Colonic mucosa (tissue), 4 donors: ENCODE measurements around the gene FLG. TPM values are rescaled to one million over a fixed set of nuclear protein-coding genes. Genes with fewer than 3 reads are reported as not detected.
"Not testable (repeated sequence)": the region's sequence is repeated elsewhere in the genome, so short reads cannot be mapped to it uniquely, and the experiment has no call there.

Experiments used
- DNase-seq: peaks from one replicate; pipeline ENCODE4 v3.0.0-alpha.2; 2020
- H3K27ac ChIP-seq: fragments of 200-600 bp; one replicate; pipeline ENCODE4 v1.8.0; 2021
- H3K27me3 ChIP-seq: fragments of 200-600 bp; one replicate; pipeline ENCODE4 v1.8.0; 2021
- H3K36me3 ChIP-seq: fragments of 200-600 bp; one replicate; pipeline ENCODE4 v1.8.0; 2021
- H3K4me1 ChIP-seq: fragments of 200-600 bp; one replicate; pipeline ENCODE4 v1.8.0; 2021; ENCODE audit warnings: mild to moderate bottlenecking
- H3K4me3 ChIP-seq: fragments of 200-600 bp; one replicate; pipeline ENCODE4 v1.8.0; 2021
- H3K9ac ChIP-seq, 2 donors: one replicate each; pipeline ENCODE4 v1.7.0; 2013; ENCODE audit warnings: control low read depth in 2 of 2, low read depth in 2 of 2, low read length in 2 of 2
- H3K9me3 ChIP-seq: fragments of 200-600 bp; one replicate; pipeline ENCODE4 v1.8.0; 2021
- intact Hi-C: fragments of 100-400 bp; cut with DNase I; formaldehyde crosslinking; loops from one replicate; pipeline ENCODE4 v1.14.1; 2022
- total RNA-seq, 2 donors: library from RNA; stranded (reverse); fragmentation: NEBNext Ultra II Directional in 1 of 2; extraction: Animal tissue kit (Norgen Biotek cat#: 25700) in 1 of 2; gene quantifications; one replicate each; pipeline ENCODE4 v1.2.1, GENCODE V29; 2021
- TF ChIP-seq, protein P1 (sequence below): fragments of 200-600 bp; IDR thresholded peaks from one replicate; pipeline ENCODE4 v1.8.0; 2022; ENCODE audit warnings: antibody characterized with exemption, mild to moderate bottlenecking
- donor health status: healthy.
- donor health status: DM: no; HTN: no; CAD: no.
- donor health status: DM: no; HTN: no; CAD: no.

The FLG gene
- total RNA-seq, 2 donors from 2014 or later = not detected

DNA sequence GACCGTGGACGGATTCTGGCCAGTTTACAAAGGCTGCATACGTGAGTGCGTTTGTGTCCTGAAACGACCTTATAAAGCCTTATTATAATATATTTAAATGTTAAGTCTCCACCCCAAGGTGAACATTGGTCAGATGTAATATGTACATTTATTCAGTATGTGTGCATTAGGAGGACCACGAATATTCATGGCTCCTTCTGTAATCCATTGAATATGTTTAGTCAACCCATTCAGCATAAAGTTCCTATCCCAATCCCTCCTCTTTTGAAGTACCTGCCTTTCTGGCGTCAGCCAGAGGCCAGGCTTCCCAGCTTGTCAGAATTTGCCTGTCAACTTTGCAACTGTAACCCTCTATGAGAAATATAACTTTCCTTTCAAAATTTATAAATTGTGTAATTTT lies 10.4 kb upstream of the FLG start:
- TF ChIP-seq, protein P1, sequence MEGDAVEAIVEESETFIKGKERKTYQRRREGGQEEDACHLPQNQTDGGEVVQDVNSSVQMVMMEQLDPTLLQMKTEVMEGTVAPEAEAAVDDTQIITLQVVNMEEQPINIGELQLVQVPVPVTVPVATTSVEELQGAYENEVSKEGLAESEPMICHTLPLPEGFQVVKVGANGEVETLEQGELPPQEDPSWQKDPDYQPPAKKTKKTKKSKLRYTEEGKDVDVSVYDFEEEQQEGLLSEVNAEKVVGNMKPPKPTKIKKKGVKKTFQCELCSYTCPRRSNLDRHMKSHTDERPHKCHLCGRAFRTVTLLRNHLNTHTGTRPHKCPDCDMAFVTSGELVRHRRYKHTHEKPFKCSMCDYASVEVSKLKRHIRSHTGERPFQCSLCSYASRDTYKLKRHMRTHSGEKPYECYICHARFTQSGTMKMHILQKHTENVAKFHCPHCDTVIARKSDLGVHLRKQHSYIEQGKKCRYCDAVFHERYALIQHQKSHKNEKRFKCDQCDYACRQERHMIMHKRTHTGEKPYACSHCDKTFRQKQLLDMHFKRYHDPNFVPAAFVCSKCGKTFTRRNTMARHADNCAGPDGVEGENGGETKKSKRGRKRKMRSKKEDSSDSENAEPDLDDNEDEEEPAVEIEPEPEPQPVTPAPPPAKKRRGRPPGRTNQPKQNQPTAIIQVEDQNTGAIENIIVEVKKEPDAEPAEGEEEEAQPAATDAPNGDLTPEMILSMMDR = no peak
- H3K4me1 ChIP-seq = no peaks in the 10 kb centered on the region
- no peaks in the 10 kb centered on the region for H3K9me3 ChIP-seq
- no peak for DNase-seq
- no peak overlapping the region for H3K27ac ChIP-seq
- H3K9ac ChIP-seq = no peak overlapping the region
- H3K36me3 ChIP-seq = no peaks in the 10 kb centered on the region
- H3K4me3 ChIP-seq = no peak overlapping the region
- intact Hi-C loops = no loop called here
- peaks cover 3% of the 10 kb centered on the region for H3K27me3 ChIP-seq

DNA sequence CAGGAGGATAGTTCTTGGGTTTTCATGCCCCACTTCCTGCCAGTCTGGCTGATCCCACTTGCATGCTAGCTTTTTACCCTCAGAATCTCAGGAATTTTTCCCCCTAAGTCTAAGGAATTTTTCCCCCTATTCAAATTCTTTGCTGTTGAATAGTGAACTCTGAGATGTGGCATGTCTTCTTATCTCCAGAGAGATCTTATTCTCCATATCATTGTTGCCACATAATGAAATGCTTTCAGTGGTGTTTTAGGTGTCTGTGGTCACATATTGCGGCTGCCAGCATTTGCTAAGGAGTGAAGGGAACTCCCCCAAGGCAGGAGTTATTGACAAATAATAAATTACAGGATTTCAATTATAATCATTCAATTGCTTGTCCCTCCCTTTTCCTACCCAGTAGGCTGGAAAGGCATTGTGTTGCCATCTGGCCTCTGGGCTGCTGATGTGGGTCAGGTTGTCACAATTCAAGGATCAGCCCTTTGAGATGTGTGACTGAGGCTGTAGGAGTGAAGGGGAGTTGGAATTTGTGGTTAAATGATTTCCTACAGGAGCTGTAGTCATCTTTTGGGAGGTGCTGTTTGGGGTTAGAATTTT lies 3.9 kb upstream of the FLG start:
- no peak for DNase-seq

DNA sequence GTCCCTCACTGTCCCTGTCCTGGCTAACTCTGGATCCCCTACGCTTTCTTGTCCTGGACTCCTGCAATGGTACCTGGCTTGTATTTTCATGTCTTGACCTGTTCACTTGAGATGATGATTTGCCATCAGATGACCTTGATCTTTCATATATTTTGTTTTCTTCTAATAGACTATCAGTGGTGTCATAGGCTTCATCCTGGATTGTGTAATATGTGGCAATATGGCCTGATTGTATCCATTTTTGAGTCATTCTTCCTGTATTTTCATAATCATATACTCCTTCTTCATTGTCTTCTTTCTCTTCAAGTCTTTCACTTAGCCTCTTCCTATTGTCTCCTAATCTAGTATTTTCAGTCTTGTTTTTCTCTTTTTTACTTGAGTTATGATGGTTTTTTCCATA lies 11.1 kb downstream of the FLG start:
- intact Hi-C loops = no loop called here
- TF ChIP-seq, protein P1 = no peak
- Histone ChIP-seq H3K4me1 (no peaks in the 10 kb centered on the region), H3K27ac (no peak overlapping the region), H3K36me3 (no peaks in the 10 kb centered on the region), H3K9ac (no peak overlapping the region), H3K9me3 (no peaks in the 10 kb centered on the region), H3K4me3 (no peak overlapping the region), H3K27me3 (no peaks in the 10 kb centered on the region)
- DNase-seq = no peak

More for the DNA sequence above, 3.9 kb upstream of the FLG start:
- TF ChIP-seq, protein P1 = no peak
- Histone ChIP-seq H3K9ac (no peak overlapping the region), H3K4me1 (no peaks in the 10 kb centered on the region), H3K9me3 (no peaks in the 10 kb centered on the region), H3K27me3 (peaks cover 3% of the 10 kb centered on the region), H3K27ac (no peak overlapping the region), H3K4me3 (no peak overlapping the region), H3K36me3 (no peaks in the 10 kb centered on the region)
- intact Hi-C loops = no loop called here

DNA sequence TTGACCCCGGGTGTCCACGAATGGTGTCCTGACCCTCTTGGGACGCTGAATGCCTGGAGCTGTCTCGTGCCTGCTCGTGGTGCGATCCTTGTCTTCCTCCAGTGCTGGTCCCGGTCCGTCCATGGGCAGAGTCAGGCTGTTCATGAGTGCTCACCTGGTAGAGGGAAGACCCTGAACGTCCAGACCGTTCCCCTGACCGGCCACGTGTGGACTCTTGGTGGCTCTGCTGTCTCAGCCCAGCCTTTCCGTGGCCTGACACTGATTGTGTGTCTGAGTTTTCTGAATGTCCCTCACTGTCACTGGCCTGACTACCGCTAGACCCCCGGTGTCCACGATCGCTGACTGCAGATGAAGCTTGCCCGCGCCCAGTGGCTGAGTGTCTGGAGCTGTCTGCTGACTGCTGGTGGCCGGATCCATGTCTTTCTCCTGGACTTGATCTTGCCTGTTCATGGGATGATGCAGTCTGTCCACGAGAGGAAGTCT lies 11.7 kb downstream of the FLG start:
- no peak for DNase-seq
- H3K27me3 ChIP-seq = no peaks in the 10 kb centered on the region
- no peak overlapping the region for H3K27ac ChIP-seq
- no peak overlapping the region for H3K4me3 ChIP-seq
- H3K36me3 ChIP-seq = no peaks in the 10 kb centered on the region
- H3K9ac ChIP-seq = no peak overlapping the region
- intact Hi-C loops = no loop called here
- no peaks in the 10 kb centered on the region for H3K9me3 ChIP-seq
- TF ChIP-seq, protein P1 = no peak
- no peaks in the 10 kb centered on the region for H3K4me1 ChIP-seq

DNA sequence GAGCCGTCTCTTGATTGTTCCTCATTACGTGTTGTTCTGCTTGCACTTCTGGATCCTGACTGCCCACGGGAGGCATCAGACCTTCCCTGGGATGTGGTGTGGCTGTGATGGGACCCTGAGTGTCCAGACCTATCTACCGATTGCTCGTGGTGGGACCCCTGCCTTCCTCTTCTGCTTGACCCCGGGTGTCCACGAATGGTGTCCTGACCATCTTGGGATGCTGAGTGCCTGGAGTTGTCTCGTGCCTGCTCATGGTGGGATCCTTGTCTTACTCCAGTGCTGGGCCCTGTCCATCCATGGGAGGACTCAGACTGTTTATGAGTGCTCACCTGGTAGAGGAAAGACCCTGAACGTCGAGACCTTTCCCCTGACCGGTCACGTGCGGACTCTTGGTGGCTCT lies 12.9 kb downstream of the FLG start:
- H3K9me3 ChIP-seq, H3K36me3 ChIP-seq, H3K4me3 ChIP-seq, H3K27ac ChIP-seq, intact Hi-C loops, H3K4me1 ChIP-seq, H3K27me3 ChIP-seq, DNase-seq, H3K9ac ChIP-seq: not testable (repeated sequence)

DNA sequence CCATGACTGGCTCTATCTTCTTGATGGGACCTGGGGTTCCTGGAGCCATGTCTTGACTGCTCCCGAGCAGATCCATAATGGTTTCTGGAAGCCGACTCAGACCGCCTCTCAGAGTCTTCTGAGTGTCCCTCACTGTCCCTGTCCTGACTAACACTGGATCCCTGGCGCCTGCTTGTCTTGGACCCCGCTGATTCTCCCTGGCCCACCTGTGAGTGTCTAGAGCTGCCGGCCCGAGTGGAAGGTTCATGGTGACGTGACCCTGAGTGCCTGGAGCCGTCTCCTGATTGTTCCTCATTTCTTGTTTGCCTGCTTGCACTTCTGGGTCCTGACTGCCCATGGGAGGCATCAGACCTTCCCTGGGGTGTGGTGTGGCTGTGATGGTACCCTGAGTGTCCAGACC lies 15.1 kb downstream of the FLG start:
- DNase-seq = no peak
- H3K9me3 ChIP-seq = no peaks in the 10 kb centered on the region

DNA sequence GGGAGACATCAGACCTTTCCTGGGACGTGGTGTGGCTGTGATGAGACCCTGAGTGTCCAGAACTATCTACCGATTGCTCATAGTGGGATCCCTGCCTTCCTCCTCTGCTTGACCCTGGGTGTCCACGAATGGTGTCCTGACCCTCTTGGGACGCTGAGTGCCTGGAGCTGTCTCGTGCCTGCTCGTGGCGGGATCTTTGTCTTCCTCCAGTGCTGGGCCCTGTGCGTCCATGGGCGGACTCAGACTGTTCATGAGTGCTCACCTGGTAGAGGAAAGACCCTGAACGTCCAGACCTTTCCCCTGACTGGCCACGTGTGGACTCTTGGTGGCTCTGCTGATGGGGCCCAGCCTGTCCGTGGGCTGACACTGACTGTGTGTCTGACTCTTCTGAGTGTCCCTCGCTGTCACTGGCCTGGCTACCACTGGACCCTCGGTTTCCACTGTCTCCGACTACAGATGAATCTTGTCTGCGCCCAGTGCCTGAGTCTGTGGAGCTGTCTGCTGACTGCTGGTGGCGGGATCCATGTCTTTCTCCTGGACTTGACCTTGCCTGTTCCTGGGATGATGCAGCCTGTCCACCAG lies 15.6 kb downstream of the FLG start:
- H3K9ac ChIP-seq, H3K4me1 ChIP-seq, DNase-seq, intact Hi-C loops, H3K27ac ChIP-seq, H3K36me3 ChIP-seq, H3K9me3 ChIP-seq, H3K27me3 ChIP-seq, H3K4me3 ChIP-seq: not testable (repeated sequence)

More for the DNA sequence above, 15.1 kb downstream of the FLG start:
- no peak overlapping the region for H3K4me3 ChIP-seq
- no peak overlapping the region for H3K27ac ChIP-seq
- no peaks in the 10 kb centered on the region for H3K4me1 ChIP-seq
- intact Hi-C loops = no loop called here
- TF ChIP-seq, protein P1 = no peak
- H3K27me3 ChIP-seq = no peaks in the 10 kb centered on the region
- H3K36me3 ChIP-seq = no peaks in the 10 kb centered on the region
- H3K9ac ChIP-seq = no peak overlapping the region

DNA sequence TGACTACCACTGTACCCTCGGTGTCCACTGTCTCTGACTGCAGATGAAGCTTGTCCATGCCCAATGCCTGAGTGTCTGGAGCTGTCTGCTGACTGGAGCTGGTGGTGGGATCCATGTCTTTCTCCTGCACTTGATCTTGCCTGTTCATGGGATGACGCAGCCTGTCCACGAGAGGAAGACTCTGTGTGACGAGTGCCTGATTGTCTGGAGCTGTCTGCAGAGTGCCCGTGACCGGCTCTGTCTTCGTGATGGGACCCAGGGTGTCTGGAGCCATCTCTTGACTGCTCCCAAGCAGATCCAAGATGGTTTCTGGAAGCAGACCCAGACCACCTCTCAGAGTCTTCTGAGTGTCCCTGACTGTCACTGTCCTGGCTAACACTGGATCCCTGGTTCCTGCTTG lies 16.3 kb downstream of the FLG start:
- not testable (repeated sequence) for H3K9me3 ChIP-seq, H3K27me3 ChIP-seq

DNA sequence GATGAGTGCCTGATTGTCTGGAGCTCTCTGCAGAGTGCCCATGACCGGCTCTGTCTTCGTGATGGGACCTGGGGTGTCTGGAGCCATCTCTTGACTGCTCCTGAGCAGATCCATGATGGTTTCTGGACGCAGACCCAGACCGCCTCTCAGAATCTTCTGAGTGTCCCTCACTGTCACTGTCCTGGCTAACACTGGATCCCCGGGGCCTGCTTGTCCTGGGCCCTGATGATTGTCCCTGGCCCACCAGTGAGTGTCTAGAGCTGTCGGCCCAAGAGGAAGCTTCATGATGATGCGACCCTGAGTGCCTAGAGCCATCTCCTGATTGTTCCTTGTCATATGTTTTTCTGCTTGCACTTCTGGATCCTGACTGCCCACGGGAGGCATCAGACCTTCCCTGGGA lies 17.1 kb downstream of the FLG start:
- H3K9me3 ChIP-seq, DNase-seq, intact Hi-C loops, H3K27ac ChIP-seq, H3K4me1 ChIP-seq, H3K9ac ChIP-seq, H3K36me3 ChIP-seq, H3K27me3 ChIP-seq, H3K4me3 ChIP-seq: not testable (repeated sequence)

More for the DNA sequence above, 16.3 kb downstream of the FLG start:
- H3K27ac ChIP-seq, H3K36me3 ChIP-seq, H3K9ac ChIP-seq, H3K4me3 ChIP-seq, DNase-seq, intact Hi-C loops, H3K4me1 ChIP-seq: not testable (repeated sequence)
